ENCODE results near the gene WDFY2.
A peak's percentile ranks its signal among the peaks of the same experiment; 100 is the strongest.

Gene WDFY2

GRCh38 chr13:51603716-51604115 lies 19.5 kb downstream of the WDFY2 start:
- DNase-seq, result no peak

DNA sequence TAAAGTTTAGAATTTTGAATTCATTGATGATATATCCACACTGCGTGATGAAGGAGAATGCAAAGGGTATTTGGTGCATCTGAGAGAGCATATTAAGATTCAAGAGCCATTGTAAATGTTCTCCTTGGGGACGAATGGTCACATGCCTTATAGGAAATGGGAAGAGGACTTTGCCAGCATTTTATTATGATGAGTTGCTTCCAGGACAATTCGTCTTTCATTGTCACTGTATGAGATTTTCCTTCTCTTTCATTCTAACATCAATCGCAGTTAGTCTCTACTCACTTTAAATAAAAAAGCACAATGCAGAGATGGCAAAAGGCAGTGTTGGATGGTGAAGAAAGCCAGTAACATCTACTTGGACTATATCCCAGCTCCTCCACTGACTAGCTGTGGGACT lies 21.4 kb downstream of the WDFY2 start:
- no peak for DNase-seq

- no peak for DNase-seq
Measured at GRCh38 chr13:51607165-51607564, 22.9 kb downstream of the WDFY2 start.

- no peak for DNase-seq
Measured at GRCh38 chr13:51608857-51609406, 24.7 kb downstream of the WDFY2 start.

- no peak for DNase-seq
Measured at GRCh38 chr13:51612867-51613266, 28.6 kb downstream of the WDFY2 start.

- no peak for DNase-seq
Measured at GRCh38 chr13:51613535-51613934, 29.3 kb downstream of the WDFY2 start.

DNA sequence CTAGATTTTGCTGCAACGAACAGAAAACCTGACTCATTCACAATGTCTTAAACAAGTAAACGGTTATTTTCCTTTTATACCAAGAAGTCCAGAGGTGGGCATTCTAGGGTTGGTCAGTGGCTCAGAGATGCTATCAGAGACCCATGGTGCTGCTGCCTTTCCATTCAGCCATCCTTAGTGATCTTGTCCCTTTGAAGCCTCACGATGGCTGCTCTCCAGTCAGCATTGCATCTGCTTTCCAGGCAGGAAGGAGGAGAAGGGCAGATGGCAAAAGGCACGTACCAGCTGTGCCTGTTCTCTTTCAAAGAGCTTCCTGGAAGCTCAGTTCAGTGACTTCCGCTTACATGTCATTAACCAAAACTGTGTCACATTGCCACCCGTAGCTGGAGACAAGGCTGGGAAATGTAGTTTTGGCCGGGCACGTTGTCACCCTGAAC lies 30.1 kb downstream of the WDFY2 start:
- no peak for DNase-seq

DNA sequence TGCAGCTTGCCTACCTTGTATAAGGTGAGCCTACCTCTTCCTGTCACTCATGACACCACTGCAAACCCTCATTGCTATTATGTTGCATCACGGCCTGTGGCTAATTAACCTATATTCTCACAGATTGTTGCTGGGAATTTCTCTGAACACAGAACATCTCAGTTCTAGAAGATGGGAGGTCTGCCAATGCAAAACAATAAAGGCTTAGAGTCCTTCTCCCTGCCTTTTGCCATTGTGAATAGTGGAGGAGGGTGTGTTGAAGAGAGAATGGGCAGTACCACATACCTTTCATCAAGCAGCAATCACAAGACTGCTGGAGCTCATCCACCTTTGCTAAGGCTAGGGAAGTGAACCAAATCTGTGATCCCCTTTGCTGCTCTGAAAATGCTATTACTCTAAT lies 34.4 kb downstream of the WDFY2 start:
- DNase-seq, result peak; percentile 6

GRCh38 chr13:51619614-51620013 lies 35.4 kb downstream of the WDFY2 start:
- DNase-seq, result no peak

GRCh38 chr13:51620165-51620983 lies 36.1 kb downstream of the WDFY2 start:
- DNase-seq, result no peak

- no peak for DNase-seq
Measured at GRCh38 chr13:51621602-51622001, 37.3 kb downstream of the WDFY2 start.

DNA sequence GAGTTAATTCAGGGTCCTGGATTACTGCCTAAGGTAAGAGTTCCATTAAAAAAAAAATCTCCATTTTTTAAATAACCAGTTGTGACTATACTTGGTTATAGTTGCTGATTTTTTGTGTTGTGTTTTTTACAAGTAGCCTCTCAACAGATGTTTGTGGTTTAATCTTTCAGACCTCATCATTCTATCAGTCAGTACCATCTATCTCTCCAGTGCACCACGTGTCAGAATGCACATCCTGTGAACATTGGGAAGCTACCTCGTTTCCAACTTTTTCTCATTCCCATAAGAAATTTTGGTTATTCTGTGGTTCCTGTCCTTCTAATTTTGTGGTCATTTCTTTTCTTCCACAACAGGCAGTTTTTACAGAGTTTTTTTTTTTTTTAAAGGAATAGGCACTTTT lies 39.2 kb downstream of the WDFY2 start:
- DNase-seq, result no peak

DNA sequence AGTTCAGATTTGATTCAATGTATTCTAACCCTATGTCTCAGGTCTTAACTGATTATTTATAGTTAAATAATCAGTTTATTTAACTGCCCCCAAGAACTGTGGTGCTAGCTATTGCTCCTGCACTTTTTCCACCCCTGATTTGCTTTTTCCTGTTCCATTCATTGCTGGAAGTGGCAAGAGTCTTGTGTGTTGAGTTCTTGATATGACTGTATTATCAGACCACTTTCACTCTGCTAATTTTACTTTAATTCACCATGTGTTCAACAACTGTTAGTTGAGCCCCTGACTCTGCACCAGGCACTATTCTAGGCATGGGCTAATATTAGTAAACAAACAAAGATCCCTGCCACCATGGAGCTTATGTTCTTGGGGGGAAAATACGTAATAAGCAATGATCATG lies 39.9 kb downstream of the WDFY2 start:
- DNase-seq, result no peak

- no peak for DNase-seq
Measured at GRCh38 chr13:51624695-51625345, 40.6 kb downstream of the WDFY2 start.

- DNase-seq, result no peak
Measured at GRCh38 chr13:51625555-51626345, 41.5 kb downstream of the WDFY2 start.

DNA sequence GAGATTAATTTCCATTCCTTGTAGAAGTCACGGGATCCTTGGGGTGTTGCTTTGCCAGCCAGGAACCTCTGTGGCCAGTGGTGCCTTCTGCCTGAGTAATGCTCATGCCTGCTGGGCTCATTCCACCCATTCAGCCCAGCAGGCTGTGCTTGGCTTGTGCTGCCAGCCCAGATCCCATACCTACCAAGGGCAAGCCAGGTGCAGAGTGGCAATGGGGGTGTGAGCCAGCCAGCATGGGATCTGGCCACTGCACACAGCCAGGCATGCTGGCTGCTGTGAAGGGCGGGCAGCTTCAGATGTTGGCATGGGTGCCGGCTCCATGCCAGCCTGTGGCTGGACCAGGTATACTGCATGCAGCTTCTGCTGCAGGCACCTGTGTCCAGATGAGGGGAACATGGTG lies 42.5 kb downstream of the WDFY2 start:
- no peak for DNase-seq

- DNase-seq, result no peak
Measured at GRCh38 chr13:51628059-51628852, 44.0 kb downstream of the WDFY2 start.

- no peak for DNase-seq
Measured at GRCh38 chr13:51629491-51630287, 45.4 kb downstream of the WDFY2 start.

DNA sequence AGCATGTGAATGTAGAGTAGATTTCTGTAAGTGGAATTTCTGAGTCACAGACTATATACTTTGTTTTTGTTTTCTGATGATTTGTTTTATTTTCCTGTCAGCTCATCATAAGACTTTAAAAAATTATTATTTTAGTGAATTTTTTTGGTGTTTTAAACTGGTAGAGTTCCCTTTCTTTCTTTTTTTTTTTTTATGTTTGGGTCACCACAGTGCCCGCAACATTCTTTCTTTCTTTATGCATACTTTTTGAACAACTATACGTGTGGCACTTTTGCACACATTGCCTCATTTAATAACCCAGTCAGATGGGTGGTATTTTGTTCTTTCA lies 46.0 kb downstream of the WDFY2 start:
- no peak for DNase-seq

- DNase-seq, result no peak
Measured at GRCh38 chr13:51632591-51633362, 48.5 kb downstream of the WDFY2 start.
